ENCODE results near the gene ARGLU1.

ARGLU1 gene

DNA sequence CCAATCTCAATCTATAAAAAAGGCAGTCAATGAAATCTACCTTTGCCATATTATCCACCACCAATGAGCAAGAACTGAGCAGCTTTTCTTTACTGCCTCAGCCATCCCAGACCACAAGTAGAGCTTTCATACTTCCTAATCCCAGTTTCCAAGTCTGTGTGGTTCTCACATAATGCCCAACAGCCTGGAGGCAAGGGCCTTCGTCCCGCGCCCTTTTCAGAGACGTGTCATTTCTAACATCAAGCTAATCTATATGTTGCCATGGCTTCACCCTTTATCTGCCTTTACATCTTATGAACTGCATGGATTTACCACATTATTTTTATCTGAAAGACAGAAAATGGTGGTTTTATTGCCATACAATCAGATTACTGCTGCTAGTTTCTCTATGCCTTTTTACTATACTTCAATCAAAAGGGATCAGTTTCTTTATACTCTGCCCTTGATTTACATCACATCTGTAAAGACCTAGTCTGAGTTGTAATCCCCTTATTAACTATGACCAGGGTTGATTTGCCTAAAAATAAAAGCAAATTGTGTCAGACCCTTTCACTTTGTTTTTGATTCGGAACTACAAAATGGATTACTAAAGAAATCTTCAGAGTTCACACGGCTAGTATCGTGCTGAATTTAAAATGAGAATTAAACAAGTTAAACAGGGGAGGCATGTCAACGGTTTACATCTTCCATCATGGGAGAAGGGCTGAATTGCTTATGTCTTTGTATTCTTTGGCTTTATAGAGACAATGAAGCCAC lies 38.3 kb downstream of the ARGLU1 start:
- no peaks in the 10 kb centered on the region for H3K9me3 ChIP-seq (ENCODE audit: control insufficient read depth, low read depth, low read length)
- peak overlapping the region; percentile 13 for H3K9ac ChIP-seq (ENCODE audit: low read length)
- no peak overlapping the region for H3K27ac ChIP-seq (ENCODE audit: low read length)
- H3K36me3 ChIP-seq (ENCODE audit: control insufficient read depth, low read depth, low read length), result no peaks in the 10 kb centered on the region
- peak overlapping the region; percentile 94 for H3K4me3 ChIP-seq (ENCODE audit: low read length)
- peaks cover 78% of the 10 kb centered on the region for H3K4me1 ChIP-seq (ENCODE audit: control insufficient read depth, low read depth, low read length)
- peaks cover 42% of the 10 kb centered on the region for H3K27me3 ChIP-seq (ENCODE audit: control insufficient read depth, insufficient read depth, low read length)

- peaks cover 77% of the 10 kb centered on the region for H3K4me1 ChIP-seq (ENCODE audit: control insufficient read depth, low read depth, low read length)
- peak overlapping the region; percentile 13 for H3K9ac ChIP-seq (ENCODE audit: low read length)
Observed at GRCh38 chr13:106528718-106529414, 39.1 kb downstream of the ARGLU1 start.

GRCh38 chr13:106527826-106528225 lies 40.1 kb downstream of the ARGLU1 start:
- Histone ChIP-seq H3K36me3 (ENCODE audit: control insufficient read depth, low read depth, low read length) (no peaks in the 10 kb centered on the region), H3K4me1 (ENCODE audit: control insufficient read depth, low read depth, low read length) (peaks cover 72% of the 10 kb centered on the region)

More at GRCh38 chr13:106528718-106529414, 39.1 kb downstream of the ARGLU1 start:
- no peak overlapping the region for H3K27ac ChIP-seq (ENCODE audit: low read length)
- H3K36me3 ChIP-seq (ENCODE audit: control insufficient read depth, low read depth, low read length), result no peaks in the 10 kb centered on the region
- H3K9me3 ChIP-seq (ENCODE audit: control insufficient read depth, low read depth, low read length), result no peaks in the 10 kb centered on the region
- H3K4me3 ChIP-seq (ENCODE audit: low read length), result peak overlapping the region; percentile 94
- H3K27me3 ChIP-seq (ENCODE audit: control insufficient read depth, insufficient read depth, low read length), result peaks cover 36% of the 10 kb centered on the region

DNA sequence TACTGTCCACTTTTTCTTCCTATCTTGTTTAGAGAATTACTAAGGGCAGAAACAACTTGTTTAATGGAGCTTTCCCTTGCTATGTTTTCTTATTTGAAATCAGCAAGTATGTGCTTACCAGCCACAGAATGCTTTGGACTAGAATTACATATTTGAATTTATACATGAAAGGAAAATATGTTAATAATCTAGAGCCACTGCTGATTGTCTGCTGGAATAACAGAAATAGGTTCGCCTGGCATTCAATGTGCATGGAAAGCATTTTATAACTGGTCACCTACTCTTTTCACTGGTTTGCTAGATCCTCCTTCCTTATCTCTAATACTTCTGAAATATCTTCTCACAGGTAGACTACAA lies 40.5 kb downstream of the ARGLU1 start:
- Histone ChIP-seq H3K27me3 (ENCODE audit: control insufficient read depth, insufficient read depth, low read length) (peaks cover 23% of the 10 kb centered on the region), H3K27ac (ENCODE audit: low read length) (no peak overlapping the region), H3K36me3 (ENCODE audit: control insufficient read depth, low read depth, low read length) (no peaks in the 10 kb centered on the region), H3K9me3 (ENCODE audit: control insufficient read depth, low read depth, low read length) (no peaks in the 10 kb centered on the region), H3K9ac (ENCODE audit: low read length) (no peak overlapping the region), H3K4me1 (ENCODE audit: control insufficient read depth, low read depth, low read length) (peaks cover 75% of the 10 kb centered on the region), H3K4me3 (ENCODE audit: low read length) (no peak overlapping the region)

More at GRCh38 chr13:106527826-106528225, 40.1 kb downstream of the ARGLU1 start:
- no peak overlapping the region for H3K4me3 ChIP-seq (ENCODE audit: low read length)
- H3K9me3 ChIP-seq (ENCODE audit: control insufficient read depth, low read depth, low read length), result no peaks in the 10 kb centered on the region
- H3K27ac ChIP-seq (ENCODE audit: low read length), result no peak overlapping the region
- H3K27me3 ChIP-seq (ENCODE audit: control insufficient read depth, insufficient read depth, low read length), result peaks cover 27% of the 10 kb centered on the region
- H3K9ac ChIP-seq (ENCODE audit: low read length), result no peak overlapping the region

- H3K9me3 ChIP-seq (ENCODE audit: control insufficient read depth, low read depth, low read length), result no peaks in the 10 kb centered on the region
- H3K4me3 ChIP-seq (ENCODE audit: low read length), result no peak overlapping the region
- H3K27me3 ChIP-seq (ENCODE audit: control insufficient read depth, insufficient read depth, low read length), result peaks cover 18% of the 10 kb centered on the region
- H3K4me1 ChIP-seq (ENCODE audit: control insufficient read depth, low read depth, low read length), result peaks cover 75% of the 10 kb centered on the region
- no peaks in the 10 kb centered on the region for H3K36me3 ChIP-seq (ENCODE audit: control insufficient read depth, low read depth, low read length)
- no peak overlapping the region for H3K27ac ChIP-seq (ENCODE audit: low read length)
- no peak overlapping the region for H3K9ac ChIP-seq (ENCODE audit: low read length)
Observed at GRCh38 chr13:106526738-106527444, 41.0 kb downstream of the ARGLU1 start.

DNA sequence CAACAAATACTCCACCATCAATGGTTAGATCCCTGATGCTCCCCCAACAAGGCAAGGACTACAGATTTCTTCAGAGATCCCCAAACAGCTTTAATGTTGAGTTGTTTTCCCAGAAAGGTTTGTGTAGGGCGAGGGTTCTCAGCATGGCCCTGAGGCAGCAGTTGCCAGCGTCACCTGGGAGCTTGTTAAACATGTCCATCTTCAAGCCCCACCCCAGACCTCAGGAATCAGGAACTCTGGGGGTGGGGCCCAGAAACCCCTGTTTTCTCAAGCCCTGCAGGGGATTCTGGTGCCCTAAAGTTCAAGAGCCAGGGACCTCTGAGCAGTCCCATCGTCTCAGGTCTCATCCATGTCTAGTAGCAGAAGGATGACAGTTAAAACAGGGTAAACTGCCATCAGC lies 42.1 kb downstream of the ARGLU1 start:
- Histone ChIP-seq H3K4me1 (ENCODE audit: control insufficient read depth, low read depth, low read length) (peaks cover 75% of the 10 kb centered on the region), H3K4me3 (ENCODE audit: low read length) (no peak overlapping the region), H3K9me3 (ENCODE audit: control insufficient read depth, low read depth, low read length) (no peaks in the 10 kb centered on the region), H3K36me3 (ENCODE audit: control insufficient read depth, low read depth, low read length) (no peaks in the 10 kb centered on the region), H3K27me3 (ENCODE audit: control insufficient read depth, insufficient read depth, low read length) (peaks cover 8% of the 10 kb centered on the region), H3K27ac (ENCODE audit: low read length) (no peak overlapping the region), H3K9ac (ENCODE audit: low read length) (no peak overlapping the region)

DNA sequence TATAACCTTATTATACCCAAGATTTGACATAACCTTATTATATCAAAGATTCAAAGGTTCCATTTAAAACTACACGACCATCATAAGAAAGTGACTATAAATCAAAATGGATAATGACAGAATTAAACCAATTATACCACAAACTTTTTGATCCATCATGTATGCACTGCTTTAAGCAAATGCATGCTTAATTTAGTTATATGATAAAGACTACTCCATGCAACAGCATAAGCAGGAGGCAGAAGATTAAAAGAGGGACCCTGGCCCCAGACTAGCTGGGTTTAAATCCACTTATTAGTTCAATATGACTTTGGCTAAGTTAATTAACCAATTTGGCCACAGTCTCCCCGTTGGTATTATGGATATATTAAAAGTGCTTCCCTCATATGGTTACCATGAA lies 43.8 kb downstream of the ARGLU1 start:
- peaks cover 71% of the 10 kb centered on the region for H3K4me1 ChIP-seq (ENCODE audit: control insufficient read depth, low read depth, low read length)
- no peaks in the 10 kb centered on the region for H3K36me3 ChIP-seq (ENCODE audit: control insufficient read depth, low read depth, low read length)
- H3K27ac ChIP-seq (ENCODE audit: low read length), result no peak overlapping the region

DNA sequence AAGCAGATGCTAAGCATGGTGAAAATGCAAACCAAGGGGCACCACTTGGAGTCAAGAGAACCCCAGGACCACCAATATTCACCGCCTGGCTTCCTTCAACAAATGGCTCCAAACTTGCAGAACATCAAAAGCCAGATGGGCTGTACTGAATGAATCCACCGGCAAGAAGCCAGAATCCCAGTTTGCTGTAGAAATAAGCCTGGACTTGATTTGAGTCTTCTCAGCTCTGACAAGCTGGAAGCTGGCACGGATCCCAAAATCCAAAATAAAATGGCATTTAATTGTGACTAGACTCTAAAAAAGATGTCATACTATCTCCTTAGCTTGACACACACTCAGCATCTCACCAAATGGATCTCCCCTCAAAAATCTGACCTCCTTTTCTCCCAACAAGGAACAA lies 44.4 kb downstream of the ARGLU1 start:
- Histone ChIP-seq H3K4me1 (ENCODE audit: control insufficient read depth, low read depth, low read length) (peaks cover 66% of the 10 kb centered on the region), H3K4me3 (ENCODE audit: low read length) (no peak overlapping the region), H3K36me3 (ENCODE audit: control insufficient read depth, low read depth, low read length) (no peaks in the 10 kb centered on the region), H3K27ac (ENCODE audit: low read length) (no peak overlapping the region), H3K9ac (ENCODE audit: low read length) (no peak overlapping the region), H3K27me3 (ENCODE audit: control insufficient read depth, insufficient read depth, low read length) (no peaks in the 10 kb centered on the region), H3K9me3 (ENCODE audit: control insufficient read depth, low read depth, low read length) (no peaks in the 10 kb centered on the region)

More for the DNA sequence above, 43.8 kb downstream of the ARGLU1 start:
- Histone ChIP-seq H3K27me3 (ENCODE audit: control insufficient read depth, insufficient read depth, low read length) (no peaks in the 10 kb centered on the region), H3K9me3 (ENCODE audit: control insufficient read depth, low read depth, low read length) (no peaks in the 10 kb centered on the region), H3K9ac (ENCODE audit: low read length) (no peak overlapping the region), H3K4me3 (ENCODE audit: low read length) (no peak overlapping the region)

- no peak overlapping the region for H3K9ac ChIP-seq (ENCODE audit: low read length)
- no peaks in the 10 kb centered on the region for H3K36me3 ChIP-seq (ENCODE audit: control insufficient read depth, low read depth, low read length)
- no peaks in the 10 kb centered on the region for H3K27me3 ChIP-seq (ENCODE audit: control insufficient read depth, insufficient read depth, low read length)
- H3K4me3 ChIP-seq (ENCODE audit: low read length), result no peak overlapping the region
- peaks cover 60% of the 10 kb centered on the region for H3K4me1 ChIP-seq (ENCODE audit: control insufficient read depth, low read depth, low read length)
- H3K9me3 ChIP-seq (ENCODE audit: control insufficient read depth, low read depth, low read length), result no peaks in the 10 kb centered on the region
- H3K27ac ChIP-seq (ENCODE audit: low read length), result no peak overlapping the region
Observed at GRCh38 chr13:106522898-106523525, 44.9 kb downstream of the ARGLU1 start.

DNA sequence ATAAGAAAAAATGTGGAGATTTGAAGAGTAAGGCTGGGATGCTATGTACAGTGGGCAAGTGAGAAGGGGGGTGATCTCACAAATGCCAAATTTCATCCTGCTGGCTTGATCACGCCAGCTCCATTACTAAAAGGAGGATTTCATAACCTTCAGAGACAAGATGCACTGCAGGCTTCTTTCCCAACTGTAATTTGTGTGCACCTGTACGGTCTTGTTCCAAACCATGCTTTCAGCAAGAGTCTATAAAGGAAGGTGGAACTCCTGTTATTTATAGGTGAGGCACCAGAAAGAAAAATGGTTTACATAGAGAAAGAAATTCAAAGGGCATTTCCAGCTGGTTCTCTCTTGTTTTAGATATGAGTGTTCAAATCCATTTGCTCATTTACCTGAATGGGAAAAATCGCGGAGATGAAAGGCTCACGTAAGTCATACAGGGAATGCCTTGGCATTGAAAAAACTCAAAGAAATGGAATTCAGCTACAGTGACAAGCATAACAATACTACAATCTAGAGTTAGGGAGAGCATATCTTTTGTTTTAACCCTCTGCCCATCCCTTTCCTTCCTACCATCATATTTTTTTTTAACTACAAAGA lies 45.7 kb downstream of the ARGLU1 start:
- Histone ChIP-seq H3K4me1 (ENCODE audit: control insufficient read depth, low read depth, low read length) (peaks cover 52% of the 10 kb centered on the region), H3K27ac (ENCODE audit: low read length) (no peak overlapping the region)

More for the DNA sequence above, 45.7 kb downstream of the ARGLU1 start:
- Histone ChIP-seq H3K27me3 (ENCODE audit: control insufficient read depth, insufficient read depth, low read length) (no peaks in the 10 kb centered on the region), H3K4me3 (ENCODE audit: low read length) (no peak overlapping the region), H3K9ac (ENCODE audit: low read length) (no peak overlapping the region), H3K36me3 (ENCODE audit: control insufficient read depth, low read depth, low read length) (no peaks in the 10 kb centered on the region), H3K9me3 (ENCODE audit: control insufficient read depth, low read depth, low read length) (no peaks in the 10 kb centered on the region)

Measured in iPS-18a (cell line).